GM21528 (cell line): ENCODE results near the gene GPX3.

ENCODE experiments used
- ATAC-seq: cut with Tn5 transposase; IDR thresholded peaks from one replicate; pipeline ENCODE4 v1.9.1; 2021; ENCODE audit warnings: mild to moderate bottlenecking, moderate library complexity; ENCODE audit not compliant: unreplicated experiment, low FRiP score

GPX3 gene

DNA sequence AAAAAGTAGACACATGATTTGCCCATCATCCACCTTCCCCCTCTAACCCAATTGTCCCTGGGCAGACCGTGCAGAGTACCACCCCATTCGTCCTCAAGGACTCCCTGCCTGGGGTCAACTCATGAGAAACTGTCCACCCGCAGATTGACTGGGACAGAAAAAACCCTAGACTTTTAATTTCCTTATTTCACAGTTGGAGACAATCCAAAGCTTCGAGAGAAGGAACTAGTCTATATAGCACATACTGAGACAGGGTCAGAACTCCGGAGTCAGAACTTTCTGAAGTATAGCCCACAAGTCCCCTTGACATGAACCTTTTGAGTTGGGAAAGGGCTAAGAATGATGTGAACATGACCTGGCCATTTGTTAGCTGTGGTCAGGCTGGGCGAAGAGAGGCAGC, 7.5 kb upstream of the GPX3 start:
- ATAC-seq = no peak

GRCh38 chr5:151014680-151015343, 5.6 kb upstream of the GPX3 start:
- ATAC-seq = no peak

DNA sequence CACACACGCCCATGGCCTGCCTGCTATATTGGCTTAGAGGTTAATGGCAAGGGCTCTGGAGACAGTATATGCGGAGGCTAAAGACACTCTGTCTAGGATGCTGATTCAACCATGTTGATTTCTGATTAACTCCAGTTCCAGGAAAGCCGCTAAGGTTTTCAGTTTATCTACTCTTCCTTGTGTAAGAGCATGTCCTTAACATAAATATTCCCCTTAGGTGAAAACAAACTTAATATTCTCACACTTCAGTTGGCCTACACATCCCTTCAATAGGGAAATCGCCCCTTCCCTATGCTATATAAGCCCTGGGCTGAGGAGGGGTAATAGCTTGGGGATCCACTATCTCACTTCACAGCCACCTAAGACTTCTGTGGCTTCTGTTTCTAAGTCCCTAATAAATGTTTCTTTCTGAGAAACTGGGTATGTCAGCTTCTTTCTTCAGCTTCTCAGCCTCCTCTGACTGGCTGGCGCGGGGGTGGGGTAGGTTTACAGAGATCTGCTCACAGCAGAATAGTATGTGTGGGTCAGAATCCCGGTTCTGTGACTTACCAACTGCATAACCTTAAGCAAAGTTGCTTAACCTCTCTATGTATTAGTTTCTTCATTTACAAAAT, 4.3 kb upstream of the GPX3 start:
- no peak for ATAC-seq

DNA sequence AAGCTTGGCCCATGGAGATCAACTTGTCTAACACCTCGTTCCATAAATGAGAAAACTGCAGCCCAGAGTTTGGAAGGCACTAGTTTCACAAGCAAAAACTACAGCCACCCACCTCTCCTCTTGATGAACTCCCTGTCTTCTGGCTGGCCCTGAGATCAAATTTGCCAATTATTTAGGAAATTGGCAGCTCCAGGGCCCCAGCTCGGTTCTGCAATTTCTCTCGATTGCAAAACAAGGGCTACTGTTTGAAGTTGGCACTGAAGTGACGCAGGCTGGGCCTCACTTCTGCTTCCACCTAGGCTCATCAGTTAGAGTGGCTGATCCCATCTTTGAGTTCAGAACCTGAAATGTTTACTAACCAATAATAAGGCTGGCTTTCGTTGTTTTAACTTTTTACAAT, 3.7 kb upstream of the GPX3 start:
- ATAC-seq = no peak

DNA sequence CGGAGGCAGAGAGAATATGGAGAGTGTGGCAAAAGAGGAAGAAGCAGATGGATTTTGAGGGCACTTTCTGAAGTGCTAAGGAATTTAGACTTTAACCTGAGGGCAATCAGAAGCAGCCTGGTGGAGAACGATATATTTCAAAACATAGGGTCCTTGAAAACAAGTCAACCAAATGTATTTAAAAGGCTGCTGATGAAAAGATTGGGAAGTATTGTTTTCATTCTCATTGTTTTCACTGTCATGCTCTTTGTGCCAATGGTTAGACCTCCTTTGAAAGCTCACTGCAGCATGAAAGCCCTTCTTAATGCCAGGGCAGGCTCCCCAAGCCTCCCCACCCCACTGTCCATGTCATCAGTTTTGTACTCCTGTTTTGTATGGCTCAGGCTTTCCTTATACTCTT, 2.5 kb upstream of the GPX3 start:
- ATAC-seq = no peak

DNA sequence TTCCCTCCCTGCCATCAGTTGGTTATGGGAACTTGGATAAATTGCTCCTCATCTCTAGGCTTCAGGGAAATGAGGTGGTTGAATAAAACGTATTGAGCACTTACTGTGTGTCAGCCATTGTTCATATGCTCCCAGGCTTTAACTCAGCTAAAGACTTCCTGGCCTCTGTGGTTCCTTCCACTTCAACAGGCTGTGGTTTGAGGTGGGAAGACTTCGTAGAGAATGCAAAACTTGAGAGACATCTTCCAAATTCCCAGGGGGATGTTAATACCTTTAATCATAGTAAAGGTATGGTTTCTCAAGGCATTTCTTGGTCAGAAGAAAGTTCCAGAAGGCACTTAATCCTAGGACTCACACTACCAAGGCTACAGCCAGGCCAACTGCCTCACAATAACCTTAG, 1.5 kb upstream of the GPX3 start:
- ATAC-seq = no peak

- ATAC-seq = no peak
Observed at GRCh38 chr5:151019331-151019730, 1.1 kb upstream of the GPX3 start.

- no peak for ATAC-seq
Observed at GRCh38 chr5:151021746-151022145, 1.4 kb downstream of the GPX3 start.

DNA sequence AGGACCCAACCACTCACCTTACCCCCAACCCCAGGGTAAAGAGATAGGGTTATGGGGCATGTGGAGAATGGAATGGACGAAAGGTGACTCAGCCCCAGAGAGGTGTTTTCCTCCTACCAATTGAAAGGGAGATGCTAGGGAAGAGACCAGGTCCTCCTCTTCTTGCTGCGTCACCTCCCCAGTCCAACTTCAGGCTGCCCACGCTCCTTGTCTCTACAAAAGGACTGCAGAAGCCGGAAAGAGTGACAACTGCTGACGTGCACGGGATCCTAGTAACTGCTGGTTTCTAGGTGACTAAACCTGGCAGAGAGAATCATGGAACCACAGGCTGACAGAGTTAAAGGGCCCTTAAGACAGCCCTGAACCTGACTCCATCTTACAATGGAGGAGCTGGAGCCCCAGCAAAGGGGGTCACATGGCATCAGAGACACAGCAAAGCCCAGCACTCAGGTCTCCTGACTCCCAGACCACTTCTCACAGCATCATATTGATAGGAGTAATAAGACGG, 2.2 kb downstream of the GPX3 start:
- no peak for ATAC-seq

- no peak for ATAC-seq
Observed at GRCh38 chr5:151023047-151023615, 2.7 kb downstream of the GPX3 start.

DNA sequence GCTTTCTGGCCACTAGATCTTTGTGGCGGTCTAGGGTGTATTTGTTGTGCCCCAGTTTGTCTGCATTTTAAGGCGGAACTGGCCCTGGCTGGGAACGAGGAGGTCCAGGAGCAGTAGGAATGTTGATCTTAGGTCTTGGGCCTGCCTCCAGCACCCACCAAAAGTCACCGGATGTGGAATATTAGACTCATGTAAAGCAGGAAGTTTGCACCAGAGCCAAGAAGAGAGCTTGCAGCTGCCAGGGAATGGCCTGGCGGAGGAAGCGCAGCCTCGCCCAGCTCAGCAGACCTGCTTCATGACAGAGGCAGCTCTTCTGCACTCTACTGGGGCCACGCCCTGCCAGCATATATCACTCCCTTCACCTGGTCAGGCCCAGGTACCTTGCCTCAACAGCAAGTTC, 3.3 kb downstream of the GPX3 start:
- ATAC-seq = no peak

DNA sequence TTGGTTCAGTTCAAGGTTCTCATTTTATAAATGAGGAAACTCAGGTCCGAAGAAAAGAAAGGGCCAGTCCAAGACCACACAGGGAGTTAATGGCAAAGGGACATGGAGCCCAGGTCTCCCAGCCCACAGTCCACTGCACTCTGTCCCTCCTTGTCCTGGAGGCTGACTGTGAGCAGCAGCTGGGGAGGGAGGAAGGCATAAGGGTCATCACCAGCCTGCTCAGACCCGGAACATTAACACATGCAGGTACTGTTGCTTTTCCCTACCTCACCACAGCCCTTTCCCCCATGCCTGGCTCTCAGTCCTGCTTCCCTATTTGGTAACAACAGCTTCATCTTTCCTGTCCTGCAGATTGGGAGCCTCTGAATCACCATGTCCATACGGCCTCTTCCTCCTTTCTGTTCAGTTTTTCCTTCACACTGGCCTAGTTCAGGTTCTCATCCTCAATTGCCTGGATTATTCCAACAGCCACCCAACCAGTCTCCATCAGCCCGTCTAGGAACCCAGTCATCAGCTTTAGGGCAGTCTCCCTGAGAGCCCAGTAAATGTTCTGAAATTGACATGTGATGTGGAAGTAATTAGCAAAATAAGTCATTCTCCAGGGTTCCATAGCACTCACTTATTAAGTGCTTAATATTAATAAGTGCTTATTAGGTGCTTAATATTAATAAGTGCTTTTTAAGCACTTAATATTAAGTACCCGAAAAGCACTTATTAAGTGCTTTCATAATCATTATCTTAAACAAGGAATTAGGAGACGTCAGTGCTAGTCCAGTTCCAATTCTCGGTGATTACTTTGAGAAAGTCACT, 4.3 kb downstream of the GPX3 start:
- ATAC-seq = no peak

- ATAC-seq = no peak
Observed at GRCh38 chr5:151025250-151025606, 4.8 kb downstream of the GPX3 start.

GRCh38 chr5:151026088-151026487, 5.7 kb downstream of the GPX3 start:
- no peak for ATAC-seq

DNA sequence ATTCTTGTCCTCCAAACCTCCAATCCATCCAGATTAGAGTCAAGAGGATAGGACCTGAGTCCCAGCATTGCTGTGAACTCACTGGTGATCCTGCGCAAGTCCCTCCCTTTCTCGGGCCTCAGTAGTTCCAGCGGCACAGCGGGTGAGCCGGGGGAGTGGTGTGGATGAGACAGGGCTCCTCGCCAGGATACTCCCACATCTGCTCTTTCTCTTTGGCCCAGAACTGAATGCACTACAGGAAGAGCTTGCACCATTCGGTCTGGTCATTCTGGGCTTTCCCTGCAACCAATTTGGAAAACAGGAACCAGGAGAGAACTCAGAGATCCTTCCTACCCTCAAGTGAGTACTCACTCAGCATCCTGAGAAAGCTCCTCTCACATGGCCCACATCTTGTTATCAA, 6.3 kb downstream of the GPX3 start:
- ATAC-seq = no peak

- no peak for ATAC-seq
Observed at GRCh38 chr5:151027961-151028479, 7.6 kb downstream of the GPX3 start.

DNA sequence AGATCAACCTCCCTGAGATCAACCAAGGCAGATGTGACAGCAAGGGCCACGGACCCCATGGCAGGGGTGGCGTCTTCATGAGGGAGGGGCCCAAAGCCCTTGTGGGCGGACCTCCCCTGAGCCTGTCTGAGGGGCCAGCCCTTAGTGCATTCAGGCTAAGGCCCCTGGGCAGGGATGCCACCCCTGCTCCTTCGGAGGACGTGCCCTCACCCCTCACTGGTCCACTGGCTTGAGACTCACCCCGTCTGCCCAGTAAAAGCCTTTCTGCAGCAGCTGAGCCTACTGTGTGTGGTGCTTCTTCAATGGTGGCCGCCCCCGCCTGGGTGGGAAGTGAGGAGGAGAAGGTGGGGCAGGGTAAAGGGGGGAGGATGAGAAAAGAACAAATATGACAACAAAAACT, 8.3 kb downstream of the GPX3 start:
- ATAC-seq = no peak

DNA sequence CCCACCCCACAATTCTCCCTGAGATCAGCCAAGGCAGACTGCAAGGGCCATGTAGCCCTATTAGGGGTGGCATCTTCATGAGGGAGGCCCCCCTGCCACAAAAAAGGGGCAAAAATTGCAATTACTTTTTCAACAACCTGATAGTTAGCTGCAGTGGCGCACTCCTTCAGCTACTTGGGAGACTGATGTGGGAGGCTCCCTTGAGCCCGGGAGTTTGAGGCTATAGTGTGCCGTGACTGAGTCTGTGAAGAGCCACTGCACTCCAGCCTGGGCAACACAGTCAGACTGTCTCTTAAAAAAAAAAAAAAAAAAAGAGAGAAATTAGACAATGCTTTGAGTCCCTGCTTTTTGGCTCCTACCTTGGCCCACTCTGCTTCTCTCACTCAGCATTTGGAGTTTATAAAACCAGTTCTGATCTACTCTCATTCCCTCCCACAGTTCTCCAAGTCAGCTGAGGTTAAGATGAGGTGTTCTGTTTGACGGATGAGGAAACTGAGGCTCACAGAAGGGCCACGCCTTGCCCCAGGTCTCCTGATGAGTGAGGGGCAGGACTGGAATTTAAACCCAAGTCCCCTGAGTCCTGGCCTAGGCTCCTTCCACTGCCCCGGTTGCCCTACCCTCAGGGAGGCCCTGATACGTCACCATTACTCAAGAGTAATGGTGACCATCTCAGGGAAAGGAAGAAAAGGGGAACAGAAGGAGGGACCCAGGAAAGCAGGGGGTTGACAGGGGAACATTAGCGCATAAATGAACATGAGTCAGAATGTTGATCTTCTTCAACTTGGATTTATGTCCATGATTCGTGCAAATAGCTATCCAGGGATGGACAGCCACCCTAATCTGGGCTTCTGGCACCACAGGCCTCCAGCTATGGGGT, 9.0 kb downstream of the GPX3 start:
- no peak for ATAC-seq

DNA sequence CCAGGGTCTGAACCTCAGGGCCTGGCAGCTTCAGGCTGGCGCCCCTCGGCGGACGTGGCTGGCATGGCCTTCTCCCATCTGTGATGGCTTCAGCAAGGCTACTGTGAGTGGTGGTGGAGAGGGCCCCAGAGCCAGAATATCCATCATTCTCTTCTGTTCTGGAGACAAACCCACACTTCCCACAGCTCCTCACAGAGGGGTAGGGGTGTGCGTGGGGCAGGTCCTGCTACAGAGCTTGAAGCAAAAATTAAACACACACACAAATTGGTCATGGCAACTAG, 9.6 kb downstream of the GPX3 start:
- ATAC-seq = no peak

GRCh38 chr5:151030379-151030778, 10.0 kb downstream of the GPX3 start:
- ATAC-seq = no peak
